HepG2 (cell line): ENCODE data around the gene PDLIM7. TPM values are rescaled to one million over a fixed set of nuclear protein-coding genes. Genes with fewer than 3 reads are reported as not detected.

ENCODE experiments used
- ATM ChIP-seq: fragments of 450-650 bp; IDR thresholded peaks from 2 replicates; pipeline ENCODE4 v1.7.1; 2017; ENCODE audit warnings: mild to moderate bottlenecking, borderline replicate concordance
- CEBPB ChIP-seq: IDR thresholded peaks from 2 replicates; pipeline ENCODE4 v1.6.1; 2011; ENCODE audit warnings: low read depth, low read length, improper control_type of control experiment, borderline replicate concordance
- HMG20B ChIP-seq: conservative IDR thresholded peaks from 2 replicates; pipeline ENCODE4 v1.6.1; 2016; ENCODE audit warnings: missing genetic modification reagents, missing compliant biosample characterization
- IKZF5 ChIP-seq: IDR thresholded peaks from 2 replicates; pipeline ENCODE4 v1.6.1; 2018; ENCODE audit warnings: missing genetic modification reagents, mild to moderate bottlenecking, missing compliant biosample characterization
- NFKBIZ ChIP-seq: IDR thresholded peaks from 2 replicates; pipeline ENCODE4 v1.6.1; 2018; ENCODE audit warnings: missing genetic modification reagents, missing compliant biosample characterization
- PLSCR1 ChIP-seq: sonication (generic); formaldehyde crosslinking; IDR thresholded peaks from 2 replicates; pipeline ENCODE4 v1.5.0; 2020; ENCODE audit warnings: missing genetic modification reagents, mild to moderate bottlenecking, borderline replicate concordance
- RNF219 ChIP-seq: sonication (generic); formaldehyde crosslinking; IDR thresholded peaks from 2 replicates; pipeline ENCODE4 v1.5.0; 2020; ENCODE audit warnings: mild to moderate bottlenecking, missing genetic modification reagents
- SMARCE1 ChIP-seq: fragments of 450-650 bp; IDR thresholded peaks from 2 replicates; pipeline ENCODE4 v1.6.1; 2017; ENCODE audit warnings: borderline replicate concordance
- SNAPC5 ChIP-seq: sonication (generic); formaldehyde crosslinking; IDR thresholded peaks from 2 replicates; pipeline ENCODE4 v1.8.1; 2023; ENCODE audit warnings: mild to moderate bottlenecking, missing genetic modification reagents, borderline replicate concordance
- YEATS2 ChIP-seq: sonication (generic); formaldehyde crosslinking; IDR thresholded peaks from 2 replicates; pipeline ENCODE4 v1.4.0; 2020; ENCODE audit warnings: missing genetic modification reagents, borderline replicate concordance
- ZBTB3 ChIP-seq: sonication (generic); formaldehyde crosslinking; IDR thresholded peaks from 2 replicates; pipeline ENCODE4 v1.4.0; 2020; ENCODE audit warnings: low read depth, mild to moderate bottlenecking, moderate library complexity, missing genetic modification reagents, borderline replicate concordance
- ZMYM4 ChIP-seq: sonication (generic); formaldehyde crosslinking; IDR thresholded peaks from 2 replicates; pipeline ENCODE4 v1.8.1; 2023; ENCODE audit warnings: mild to moderate bottlenecking, missing genetic modification reagents
- ZNF253 ChIP-seq: sonication (generic); formaldehyde crosslinking; IDR thresholded peaks from 2 replicates; pipeline ENCODE4 v1.8.0; 2022; ENCODE audit warnings: mild to moderate bottlenecking, missing genetic modification reagents, borderline replicate concordance
- ZNF274 ChIP-seq: sonication (generic); formaldehyde crosslinking; IDR thresholded peaks from 2 replicates; pipeline ENCODE4 v1.5.1; 2020; ENCODE audit warnings: mild to moderate bottlenecking, missing genetic modification reagents
- ZNF276 ChIP-seq: sonication (generic); formaldehyde crosslinking; IDR thresholded peaks from 2 replicates; pipeline ENCODE4 v1.4.0; 2020; ENCODE audit warnings: mild to moderate bottlenecking, low read depth, missing genetic modification reagents
- ZNF281 ChIP-seq: sonication (generic); formaldehyde crosslinking; IDR thresholded peaks from 2 replicates; pipeline ENCODE4 v1.4.0; 2020; ENCODE audit warnings: missing genetic modification reagents, borderline replicate concordance
- ZNF678 ChIP-seq: sonication (generic); formaldehyde crosslinking; IDR thresholded peaks from 2 replicates; pipeline ENCODE4 v1.4.0; 2020; ENCODE audit warnings: mild to moderate bottlenecking, missing genetic modification reagents
- ZNF816 ChIP-seq: sonication (generic); formaldehyde crosslinking; IDR thresholded peaks from 2 replicates; pipeline ENCODE4 v1.8.0; 2022; ENCODE audit warnings: missing genetic modification reagents, mild to moderate bottlenecking, borderline replicate concordance
- ZNF879 ChIP-seq: sonication (generic); formaldehyde crosslinking; IDR thresholded peaks from 2 replicates; pipeline ENCODE4 v1.8.1; 2023; ENCODE audit warnings: missing genetic modification reagents
- ZNF891 ChIP-seq: sonication (generic); formaldehyde crosslinking; IDR thresholded peaks from 2 replicates; pipeline ENCODE4 v1.5.0; 2020; ENCODE audit warnings: mild to moderate bottlenecking, missing genetic modification reagents
- polyA plus RNA-seq, 8 experiments: library from polyadenylated mRNA; depleted of rRNA in 3 of 8; stranded (reverse) in 7 of 8; unstranded in 1 of 8; fragments of >200 nt; fragmentation: Illumina TruSeq in 4 of 8; extraction: Trizol in 4 of 8; gene quantifications; 2 replicates each; pipeline versions ENCODE4 v1.2.1 to v1.2.3, GENCODE V29; 2011 to 2016; ENCODE audit warnings: low read depth in 4 of 8, missing spikeins in 1 of 8, mixed read lengths in 1 of 8; ENCODE audit not compliant: insufficient read depth in 1 of 8
- total RNA-seq, 5 experiments: library from RNA; depleted of rRNA; stranded (reverse); fragments of >200 nt; fragmentation: Illumina TruSeq; extraction: Trizol; gene quantifications; 2 replicates each; pipeline ENCODE4 v1.2.3, GENCODE V29; 2016; ENCODE audit warnings: low read depth in 1 of 5

PDLIM7 gene
- total and polyA plus RNA-seq, 2 of the 13 experiments (the other 11 are each of a cell fraction or from before 2014, with no cell fraction given) = 21.1 to 31.3 TPM

- TF ChIP-seq ZNF891 (CRISPR knock-in tag) (peak; percentile 35; the same call in 1 of the 2 replicates), SNAPC5 (CRISPR knock-in tag) (no peak), ZBTB3 (0 out of 2 replicates have a peak, but pooled peaks have one; percentile 1), ZNF274 (CRISPR knock-in tag) (peak; percentile 62; the same call in 1 of the 2 replicates), SMARCE1 (no peak), RNF219 (CRISPR knock-in tag) (no peak), CEBPB (no peak), IKZF5 (CRISPR knock-in tag) (no peak), ZNF816 (no peak), ZNF879 (CRISPR knock-in tag) (no peak), ZMYM4 (CRISPR knock-in tag) (peak; percentile 76), ATM (no peak), HMG20B (CRISPR knock-in tag) (0 out of 2 replicates have a peak, but pooled peaks have one; percentile 26), ZNF281 (CRISPR knock-in tag) (no peak), NFKBIZ (CRISPR knock-in tag) (no peak), PLSCR1 (CRISPR knock-in tag) (no peak), ZNF253 (CRISPR knock-in tag) (peak; percentile 41; the same call in 1 of the 2 replicates), YEATS2 (peak; percentile 55; the same call in 1 of the 2 replicates), ZNF678 (no peak; the same call in 1 of the 2 replicates), ZNF276 (CRISPR knock-in tag) (peak; percentile 78; the same call in 1 of the 2 replicates)
Measured at GRCh38 chr5:177455036-177455660, 42.3 kb downstream of the PDLIM7 start (continued).
